ENCODE results near the gene TLE5. TPM values are rescaled to one million over a fixed set of nuclear protein-coding genes. Genes with fewer than 3 reads are reported as not detected.

The TLE5 gene
- total and polyA plus RNA-seq, 2 of the 4 experiments (the other 2 are of a cell fraction) = 119 to 407 TPM

DNA sequence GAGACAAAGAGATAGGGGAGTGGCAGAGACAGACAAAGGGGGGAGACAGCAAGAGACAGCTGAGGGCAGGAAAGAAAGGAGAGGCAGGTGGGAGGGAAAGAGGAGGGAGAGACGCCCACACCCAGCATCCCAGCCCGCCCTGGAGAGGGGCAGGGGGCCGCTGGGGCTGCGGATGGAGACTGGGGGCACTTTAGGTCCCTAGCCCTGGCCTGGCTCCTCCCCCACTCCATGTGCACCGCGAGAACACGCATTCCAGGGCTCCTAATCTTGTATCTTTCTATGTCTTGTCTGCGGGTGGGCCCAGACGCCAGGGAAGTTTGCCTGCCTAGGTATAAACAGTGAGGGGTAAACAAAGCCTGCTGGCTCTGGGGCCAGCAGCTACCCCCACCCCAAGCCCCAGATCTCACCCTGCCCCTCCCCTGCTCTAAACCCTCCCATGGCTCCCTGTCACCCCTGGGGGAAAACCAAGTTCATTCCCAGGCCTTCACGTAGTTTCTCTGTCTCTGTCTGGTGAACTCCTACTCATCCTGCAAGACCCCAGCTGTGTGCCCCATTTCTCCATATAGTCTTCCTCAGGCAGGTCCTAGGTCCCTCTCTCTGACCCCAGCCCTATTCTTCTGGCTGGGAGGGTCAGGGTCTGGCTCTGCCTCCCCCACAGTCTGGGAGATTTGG is 5.7 kb downstream of the TLE5 start:
- intact Hi-C loops (cut with micrococcal nuclease) = no loop called here
- Histone ChIP-seq H2BK120ac (ENCODE audit: low read depth, low read length) (no peak overlapping the region), H2BK15ac (ENCODE audit: low read depth, low read length) (no peak overlapping the region), H2AK9ac (replicated peaks; ENCODE audit: low read depth, low read length, poor library complexity) (no peak overlapping the region), H3K36me3 (ENCODE audit: control insufficient read depth, insufficient read depth, low read length) (peaks cover 63% of the 10 kb centered on the region), H3K23ac (ENCODE audit: low read depth, low read length) (no peak overlapping the region; the same call in 1 of the 2 replicates), H2BK5ac (ENCODE audit: low read depth, low read length, poor library complexity, severe bottlenecking) (no peak overlapping the region), H3K4me1 (ENCODE audit: control insufficient read depth, insufficient read depth, low read length) (peaks cover 26% of the 10 kb centered on the region), H4K91ac (ENCODE audit: insufficient read depth, low read depth, low read length) (no peak overlapping the region), H3K4me3 (ENCODE audit: insufficient read depth, low read depth, low read length) (no peak overlapping the region), H3K27ac (ENCODE audit: insufficient read depth, low read length) (no peak overlapping the region), H3K56ac (ENCODE audit: extremely low read depth, insufficient read depth, low read length) (no peak overlapping the region), H3K9me3 (ENCODE audit: control insufficient read depth, insufficient read depth, low read length) (no peaks in the 10 kb centered on the region), H3K4ac (ENCODE audit: low read depth, low read length) (no peak overlapping the region; the same call in 1 of the 2 replicates), H3K9ac (ENCODE audit: low read depth, low read length) (no peak overlapping the region), H2AFZ (replicated peaks; ENCODE audit: low read length, poor library complexity) (no peak overlapping the region), H2AK5ac (ENCODE audit: low read depth, low read length) (no peak overlapping the region), H4K20me1 (ENCODE audit: insufficient read depth, low read length) (peaks cover 59% of the 10 kb centered on the region), H3K4me2 (ENCODE audit: low read depth, low read length) (no peak overlapping the region), H2BK20ac (ENCODE audit: low read depth, low read length) (no peak overlapping the region), H4K8ac (ENCODE audit: low read depth in 2 of 2, low read length in 2 of 2) (no peak overlapping the region), H3K79me1 (ENCODE audit: low read depth in 1 of 2, low read length in 2 of 2) (peaks cover 35 to 59% of the 10 kb centered on the region in 2 experiments), H3K18ac (ENCODE audit: low read depth, low read length) (no peak overlapping the region), H3K9me1 (ENCODE audit: insufficient read depth, low read length) (peaks cover 7% of the 10 kb centered on the region), H3K14ac (replicated peaks; ENCODE audit: low read depth, low read length) (no peak overlapping the region), H3K27me3 (ENCODE audit: control insufficient read depth, insufficient read depth, low read length) (no peaks in the 10 kb centered on the region), H4K5ac (ENCODE audit: low read depth, low read length) (no peak overlapping the region)
- POLR2A ChIA-PET (ENCODE audit: unreplicated experiment) = no interaction called here
- CTCF ChIA-PET = no interaction called here
- no peak for TF ChIP-seq RAD21 (IDR thresholded peaks at IDR 0.05; ENCODE audit: low read length)
- TF ChIP-seq RCOR1 (IDR thresholded peaks at IDR 0.05; ENCODE audit: insufficient replicate concordance, low read length) = no peak
- no peak for TF ChIP-seq BHLHE40 (IDR thresholded peaks at IDR 0.05; ENCODE audit: low read depth, low read length)
- in situ Hi-C loops (cut with MboI; ENCODE audit: low sequenced_read_pairs) = no loop called here
- dilution Hi-C loops (cut with HindIII; ENCODE audit: low sequenced_read_pairs, unreplicated experiment) = no loop called here
- BruUV-seq (replicated peaks) = no TSS peak
- DNase-seq (no peak), ATAC-seq (ENCODE audit: low read depth) (no peak)
- no CpG with 5 or more reads among the region's 10 CpGs for WGBS, 2 experiments (ENCODE audit: extremely low coverage in 2 of 2, insufficient read length in 1 of 2)

All from IMR-90 (cell line).